K562 (cell line): Measurements from ENCODE around the gene FEM1B. TPM values are rescaled to one million over a fixed set of nuclear protein-coding genes. Genes with fewer than 3 reads are reported as not detected.

ENCODE experiments used
- ARID4B ChIP-seq: sonication (generic); formaldehyde crosslinking; IDR thresholded peaks from 2 replicates; pipeline ENCODE4 v1.8.0; 2022; ENCODE audit warnings: mild to moderate bottlenecking, missing genetic modification reagents
- CBX1 ChIP-seq: sonication (generic); IDR thresholded peaks from 2 replicates; pipeline ENCODE4 v1.6.1; 2016; ENCODE audit warnings: antibody characterized with exemption, low read depth, mild to moderate bottlenecking
- CTBP1 ChIP-seq: fragments of 450-650 bp; IDR thresholded peaks from 2 replicates; pipeline ENCODE4 v1.6.1; 2016; ENCODE audit warnings: borderline replicate concordance
- CTCF ChIP-seq, 3 experiments: IDR thresholded peaks in 2 of 3; conservative IDR thresholded peaks in 1 of 3; 2 replicates each; pipeline ENCODE4 v1.5.1; 2011 to 2012; ENCODE audit warnings: low read length in 3 of 3, mild to moderate bottlenecking in 3 of 3, control low read depth in 2 of 3, improper control_type of control experiment in 1 of 3, inconsistent platforms in 1 of 3, low read depth in 1 of 3, mixed read lengths in 1 of 3, moderate library complexity in 1 of 3; ENCODE audit not compliant: insufficient read depth in 2 of 3
- HDAC3 ChIP-seq: fragments of 450-650 bp; IDR thresholded peaks from 2 replicates; pipeline ENCODE4 v1.6.1; 2018; ENCODE audit warnings: borderline replicate concordance, mild to moderate bottlenecking, moderate library complexity; ENCODE audit not compliant: partially characterized antibody
- LCOR ChIP-seq: sonication (generic); formaldehyde crosslinking; IDR thresholded peaks from 2 replicates; pipeline ENCODE4 v1.8.0; 2022; ENCODE audit warnings: mild to moderate bottlenecking, missing genetic modification reagents
- MCM2 ChIP-seq: fragments of 450-650 bp; IDR thresholded peaks from 2 replicates; pipeline ENCODE4 v1.6.1; 2017; ENCODE audit warnings: low read depth, mild to moderate bottlenecking
- MCM3 ChIP-seq: fragments of 450-650 bp; IDR thresholded peaks from 2 replicates; pipeline ENCODE4 v1.6.1; 2016
- MEIS2 ChIP-seq: fragments of 450-650 bp; IDR thresholded peaks from 2 replicates; pipeline ENCODE4 v1.6.1; 2014; ENCODE audit warnings: mild to moderate bottlenecking; ENCODE audit not compliant: partially characterized antibody
- MYNN ChIP-seq, 2 experiments: sonication (generic); formaldehyde crosslinking in 1 of 2; IDR thresholded peaks; 2 replicates each; pipeline versions ENCODE4 v1.5.0 to v1.6.1; 2016 to 2020; ENCODE audit warnings: antibody characterized with exemption in 1 of 2, missing genetic modification reagents in 1 of 2
- OTX1 ChIP-seq: fragments of 450-650 bp; formaldehyde crosslinking; IDR thresholded peaks from 2 replicates; pipeline ENCODE4 v1.4.0; 2022; ENCODE audit warnings: mild to moderate bottlenecking
- RBM15 ChIP-seq: fragments of 200-400 bp; formaldehyde crosslinking; IDR thresholded peaks from 2 replicates; pipeline ENCODE4 v1.6.1; 2018; ENCODE audit warnings: mild to moderate bottlenecking, low read length, moderate library complexity; ENCODE audit not compliant: insufficient read depth
- SIN3B ChIP-seq: fragments of 450-650 bp; IDR thresholded peaks from 2 replicates; pipeline ENCODE4 v1.6.1; 2017; ENCODE audit warnings: low read depth, mild to moderate bottlenecking, moderate library complexity
- TAF9B ChIP-seq: fragments of 450-650 bp; IDR thresholded peaks from 2 replicates; pipeline ENCODE4 v1.6.1; 2018; ENCODE audit warnings: mild to moderate bottlenecking; ENCODE audit not compliant: partially characterized antibody
- ZNF311 ChIP-seq: fragments of 250-450 bp; sonication (Bioruptor Pico); IDR thresholded peaks from 2 replicates; pipeline ENCODE4 v1.4.0; 2020; ENCODE audit warnings: mild to moderate bottlenecking, moderate library complexity
- ZNF507 ChIP-seq: conservative IDR thresholded peaks from 2 replicates; pipeline ENCODE4 v1.6.1; 2017; ENCODE audit warnings: missing genetic modification characterization, missing compliant biosample characterization
- polyA plus RNA-seq, 8 experiments: library from polyadenylated mRNA; depleted of rRNA in 4 of 8; stranded (reverse) in 5 of 8; unstranded in 3 of 8; fragments of >200 nt; fragmentation: Nextera tagmentation in 2 of 8; fragmentation: Illumina TruSeq in 1 of 8; extraction: Ambion mirVana in 2 of 8; extraction: Trizol in 1 of 8; gene quantifications; 2 replicates each; pipeline versions ENCODE4 v1.2.1 to v1.2.3, GENCODE V29; 2011 to 2014; ENCODE audit warnings: inconsistent platforms in 1 of 8, missing spikeins in 1 of 8
- total RNA-seq, 7 experiments: library from RNA; depleted of rRNA in 6 of 7; stranded (reverse); fragments of >200 nt in 6 of 7; fragmentation: Illumina TruSeq in 2 of 7; extraction: Trizol in 2 of 7; gene quantifications; 2 replicates each; pipeline versions ENCODE4 v1.2.1 to v1.2.3, GENCODE V29; 2011 to 2021; ENCODE audit warnings: low replicate concordance in 1 of 7

FEM1B gene
- total and polyA plus RNA-seq, 9 of the 15 experiments (the other 6 are each of a cell fraction or from before 2014, with no cell fraction given), result 5.9 to 61.6 (median 20.1) TPM

GRCh38 chr15:68241088-68241935 lies 36.2 kb upstream of the FEM1B start (continued):
- TF ChIP-seq ARID4B (CRISPR knock-in tag), result no peak
- TF ChIP-seq LCOR (CRISPR knock-in tag), result no peak
- TF ChIP-seq CTCF (IDR thresholded peaks at IDR 0.05 in 2 of 3, conservative IDR thresholded peaks at IDR 0.05 in 1 of 3; ENCODE audit: insufficient read depth in 2 of 3, low read depth in 1 of 3, low read length in 3 of 3), result no peak
- no peak for TF ChIP-seq MYNN (IDR thresholded peaks at IDR 0.05)
- no peak for TF ChIP-seq MYNN (CRISPR knock-in tag; IDR thresholded peaks at IDR 0.05)
- TF ChIP-seq ZNF311 (CRISPR knock-in tag), result no peak
- no peak for TF ChIP-seq CBX1
- TF ChIP-seq MEIS2, result no peak
- no peak for TF ChIP-seq OTX1
- TF ChIP-seq MCM2, result no peak
- TF ChIP-seq CTBP1, result no peak
- no peak for TF ChIP-seq MCM3
- TF ChIP-seq HDAC3, result no peak
- no peak for TF ChIP-seq RBM15
- TF ChIP-seq TAF9B, result no peak
- no peak for TF ChIP-seq SIN3B
- no peak for TF ChIP-seq ZNF507 (tag)
